Stimulated activated CD8-positive, alpha-beta memory T cell treated with anti-CD3 and anti-CD28 coated beads, Interleukin-12 subunit alpha, Interleukin-12 subunit beta, amount 100 ng/mL, for 24 hours (primary cell): Measurements from ENCODE around the gene PARD6B.
"Not testable (repeated sequence)": the region's sequence is repeated elsewhere in the genome, so short reads cannot be mapped to it uniquely, and the experiment has no call there.

Source experiments
- DNase-seq: peaks from one replicate; pipeline ENCODE4 v3.0.0-alpha.2; 2020; ENCODE audit errors: extremely low read depth

Gene PARD6B

DNA sequence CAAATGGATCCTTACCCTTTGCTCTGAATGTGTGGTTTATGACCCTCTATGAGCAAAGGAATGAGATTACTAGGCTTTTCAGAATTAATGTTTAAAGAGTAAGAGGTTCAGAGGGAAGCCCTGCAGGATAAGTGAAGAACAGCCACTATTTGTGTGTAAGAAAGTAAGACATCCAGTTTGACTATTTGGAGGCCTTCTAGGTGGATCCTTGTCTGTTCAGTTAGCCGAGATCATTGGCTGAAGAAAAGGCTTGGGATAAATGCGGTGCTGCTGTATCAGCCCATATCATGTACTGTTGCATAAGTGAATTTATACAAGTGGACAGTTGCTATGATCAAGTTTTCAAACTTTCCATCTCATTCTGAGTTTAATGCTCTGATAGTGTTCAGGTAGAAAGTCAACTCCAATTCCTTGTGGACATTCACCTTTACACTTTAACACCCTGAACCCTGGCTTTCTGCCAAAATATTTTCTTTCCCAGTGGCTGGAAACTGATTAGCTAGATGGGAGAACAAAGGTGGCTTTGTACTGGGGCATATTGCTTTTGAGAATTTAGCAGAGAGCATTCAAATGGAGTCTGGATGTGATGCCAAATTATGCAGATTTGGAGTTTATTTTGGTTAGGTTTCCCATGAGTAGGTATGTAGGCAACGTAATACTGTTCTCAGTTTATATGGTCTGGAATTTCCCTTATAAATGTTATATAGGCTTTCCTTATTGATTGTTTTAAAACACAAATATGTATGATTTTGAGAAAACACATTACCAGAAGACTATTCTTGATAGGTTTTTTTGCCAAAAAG, 15.0 kb downstream of the PARD6B start:
- DNase-seq, result no peak

- no peak for DNase-seq
These were observed 15.9 kb downstream of the PARD6B start for GRCh38 chr20:50747275-50747674.

DNA sequence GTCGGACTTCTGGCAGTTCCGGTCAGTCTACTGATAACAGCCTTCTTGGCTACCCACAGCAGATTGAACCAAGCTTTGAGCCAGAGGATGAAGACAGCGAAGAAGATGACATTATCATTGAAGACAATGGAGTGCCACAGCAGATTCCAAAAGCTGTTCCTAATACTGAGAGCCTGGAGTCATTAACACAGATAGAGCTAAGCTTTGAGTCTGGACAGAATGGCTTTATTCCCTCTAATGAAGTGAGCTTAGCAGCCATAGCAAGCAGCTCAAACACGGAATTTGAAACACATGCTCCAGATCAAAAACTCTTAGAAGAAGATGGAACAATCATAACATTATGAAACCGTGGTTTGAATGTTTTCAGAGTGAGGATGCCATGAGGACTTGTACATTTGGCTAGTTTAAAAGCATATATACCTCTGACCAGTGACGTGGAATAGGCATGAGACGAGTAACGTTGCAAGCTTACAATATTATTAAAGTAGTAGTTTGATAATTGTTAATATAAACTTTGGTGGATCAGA, 18.8 kb downstream of the PARD6B start:
- no peak for DNase-seq

GRCh38 chr20:50753152-50753551, 21.8 kb downstream of the PARD6B start:
- no peak for DNase-seq

GRCh38 chr20:50754420-50754819, 23.0 kb downstream of the PARD6B start:
- no peak for DNase-seq

DNA sequence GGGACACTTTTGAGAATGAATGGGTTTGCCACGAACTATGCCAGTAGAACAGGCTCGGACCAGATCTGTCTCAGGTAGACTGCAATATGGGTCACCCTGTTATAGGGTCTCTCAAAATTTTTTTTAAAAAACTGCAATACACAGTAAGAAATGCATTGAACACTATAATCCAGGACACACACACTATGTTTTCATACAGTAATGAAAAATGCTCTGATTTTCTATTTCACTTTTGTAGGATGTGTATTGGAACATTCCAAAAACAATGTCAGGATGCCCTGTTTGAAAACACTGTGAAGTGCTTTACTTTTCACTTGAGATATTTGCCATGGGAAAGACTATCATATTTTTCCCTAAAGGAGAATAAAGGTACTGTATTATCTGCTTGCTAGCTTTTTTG, 25.1 kb downstream of the PARD6B start:
- no peak for DNase-seq

DNA sequence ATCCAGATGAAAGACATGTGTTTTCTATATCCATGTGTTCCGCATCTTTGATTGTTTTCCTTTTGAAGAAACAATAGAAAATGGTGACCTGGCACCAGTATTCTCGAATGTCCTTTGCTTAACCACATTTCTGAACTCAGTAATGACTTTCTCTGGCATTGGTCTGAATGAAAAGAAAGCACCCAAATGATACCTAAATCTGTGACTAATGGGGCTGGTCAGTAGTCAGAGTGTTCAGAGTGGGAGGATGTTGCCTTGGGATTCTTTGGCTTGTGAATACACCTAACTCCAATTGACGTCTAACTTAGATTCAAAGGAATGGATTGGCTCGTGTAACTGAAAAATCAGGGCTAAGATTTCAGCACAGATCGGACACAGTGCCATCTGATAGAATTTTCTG, 27.1 kb downstream of the PARD6B start:
- DNase-seq, result no peak

- DNase-seq, result no peak
These were observed 27.6 kb downstream of the PARD6B start for GRCh38 chr20:50758992-50759391.

DNA sequence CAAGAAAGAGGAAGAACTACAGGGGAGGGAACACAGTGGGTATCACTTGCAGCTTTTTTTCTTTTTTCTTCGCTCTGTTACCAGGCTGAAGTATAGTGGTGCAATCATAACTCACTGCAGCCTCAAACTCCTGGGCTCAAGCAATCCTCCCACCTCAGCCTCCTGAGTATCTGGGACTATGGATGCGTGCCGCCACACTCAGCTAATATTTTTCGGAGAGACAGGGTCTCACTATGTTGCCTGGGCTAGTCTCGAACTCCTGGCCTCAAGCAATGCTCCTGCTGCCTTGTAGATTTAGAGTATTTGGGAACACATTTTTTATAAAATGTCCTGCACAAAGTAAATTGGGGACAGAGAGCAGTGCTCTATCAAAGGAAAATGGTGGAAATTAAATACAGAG, 28.3 kb downstream of the PARD6B start:
- DNase-seq, result no peak

DNA sequence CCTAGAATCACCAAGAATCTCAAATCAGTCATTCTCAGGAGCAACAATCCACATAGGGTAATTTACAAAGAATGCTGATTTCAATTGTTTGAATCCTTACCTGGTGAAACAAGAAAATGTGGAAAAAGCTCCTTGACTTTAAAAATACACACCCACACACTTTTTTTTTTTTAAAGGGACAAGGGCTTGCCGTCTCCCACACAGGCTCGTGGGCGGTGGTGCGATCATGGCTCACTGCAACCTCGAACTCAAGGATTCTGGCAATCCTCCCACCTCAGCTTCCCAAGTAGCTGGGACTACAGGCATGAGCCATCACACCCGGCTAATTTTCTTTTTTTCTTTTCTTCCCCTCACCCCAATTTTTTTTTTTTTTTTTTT, 30.7 kb downstream of the PARD6B start:
- no peak for DNase-seq

- DNase-seq, result no peak
These were observed 31.2 kb downstream of the PARD6B start for GRCh38 chr20:50762435-50763220.

- not testable (repeated sequence) for DNase-seq
These were observed 32.4 kb downstream of the PARD6B start for GRCh38 chr20:50763550-50764458.

GRCh38 chr20:50765251-50765650, 33.9 kb downstream of the PARD6B start:
- DNase-seq, result not testable (repeated sequence)

- DNase-seq, result no peak
These were observed 34.3 kb downstream of the PARD6B start for GRCh38 chr20:50765674-50766073.

DNA sequence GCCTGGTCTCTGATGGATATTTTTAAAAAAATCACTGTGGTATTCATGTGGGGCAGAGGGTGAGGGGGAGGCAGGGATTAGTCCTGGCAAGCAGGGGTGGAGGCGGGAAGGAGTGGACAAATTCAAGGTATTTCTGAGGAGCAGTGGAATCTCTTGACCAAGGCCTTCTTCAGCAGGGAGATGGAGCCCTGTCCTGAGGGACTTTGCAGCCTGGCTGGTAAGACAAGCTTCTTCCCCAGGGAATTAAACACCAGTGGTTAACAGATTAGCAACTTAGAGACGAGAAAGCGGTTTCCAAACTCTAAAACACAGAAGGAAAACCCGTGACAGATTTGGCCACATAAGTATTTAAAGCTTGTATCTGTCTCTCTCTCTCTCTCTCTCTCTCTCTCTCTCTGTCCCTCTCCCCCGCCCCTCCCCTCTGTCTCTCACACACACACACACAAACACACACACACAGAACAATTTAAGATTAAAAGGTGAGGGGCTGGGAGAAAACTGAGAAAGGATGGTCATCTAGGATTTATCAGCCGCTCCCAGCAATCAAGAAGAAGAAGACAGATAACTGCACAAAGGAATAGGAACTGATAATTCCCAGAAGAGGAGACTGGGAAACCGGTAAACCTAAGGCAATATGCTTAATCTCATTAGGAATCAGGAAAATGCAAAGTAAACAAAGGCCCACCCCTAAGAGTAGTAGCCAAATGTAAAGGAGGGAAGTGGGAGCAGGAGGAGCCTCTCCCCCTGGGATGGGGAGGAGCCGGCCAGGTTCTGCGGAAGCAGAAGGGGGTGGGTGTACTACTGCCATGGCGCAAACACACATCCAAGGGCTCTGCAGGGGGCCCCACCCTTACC, 35.8 kb downstream of the PARD6B start:
- not testable (repeated sequence) for DNase-seq

GRCh38 chr20:50768991-50769390, 37.6 kb downstream of the PARD6B start:
- not testable (repeated sequence) for DNase-seq

DNA sequence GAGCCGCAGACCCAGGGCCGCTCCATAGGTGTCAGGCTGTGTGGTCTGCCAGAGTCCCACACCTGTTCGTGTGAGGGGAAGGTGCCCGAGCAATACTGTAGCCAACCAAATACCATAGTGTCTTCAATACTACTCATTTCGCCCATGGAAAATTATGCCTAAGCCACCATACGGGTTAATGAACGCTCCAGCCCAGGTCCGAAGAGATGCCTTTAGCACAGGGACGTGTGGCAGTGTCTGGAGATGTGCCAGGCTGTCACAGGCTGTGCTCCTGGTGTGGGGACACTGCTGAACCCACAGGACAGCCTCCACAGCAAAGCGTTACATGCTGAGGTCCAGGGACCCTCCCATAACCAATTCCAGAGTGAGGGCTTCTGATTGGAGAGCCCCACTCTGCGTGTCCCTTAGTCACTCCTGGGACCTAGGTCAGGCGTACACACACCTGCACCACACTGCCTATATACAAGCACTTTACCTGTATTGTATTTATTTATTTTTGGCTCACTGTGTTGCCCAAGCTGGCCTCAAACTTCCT, 38.2 kb downstream of the PARD6B start:
- DNase-seq, result not testable (repeated sequence)

GRCh38 chr20:50771419-50772080, 40.2 kb downstream of the PARD6B start:
- DNase-seq, result not testable (repeated sequence)

GRCh38 chr20:50772420-50773185, 41.2 kb downstream of the PARD6B start:
- DNase-seq, result no peak
